Measurements from ENCODE around the gene POLD1.

POLD1 gene

DNA sequence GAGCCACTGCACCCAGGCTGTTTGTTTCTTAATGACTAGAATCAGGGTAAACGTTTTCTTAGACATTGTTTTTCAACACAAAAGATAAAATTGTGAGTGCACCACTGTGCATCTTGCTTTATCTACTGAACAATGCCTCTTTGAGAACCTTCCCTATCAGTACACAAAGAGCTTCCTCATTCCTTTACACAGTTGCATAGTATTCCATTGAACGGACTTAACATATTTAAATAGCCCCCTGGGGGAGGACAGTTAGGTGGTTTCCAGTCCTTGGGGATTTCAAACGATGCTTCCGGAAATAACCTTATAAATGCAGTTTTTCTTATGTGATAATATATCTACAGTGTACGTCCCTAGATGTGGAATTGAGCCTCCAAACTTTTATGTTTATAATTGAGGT is 8.6 kb downstream of the POLD1 start:
- DNase-seq = no peak

DNA sequence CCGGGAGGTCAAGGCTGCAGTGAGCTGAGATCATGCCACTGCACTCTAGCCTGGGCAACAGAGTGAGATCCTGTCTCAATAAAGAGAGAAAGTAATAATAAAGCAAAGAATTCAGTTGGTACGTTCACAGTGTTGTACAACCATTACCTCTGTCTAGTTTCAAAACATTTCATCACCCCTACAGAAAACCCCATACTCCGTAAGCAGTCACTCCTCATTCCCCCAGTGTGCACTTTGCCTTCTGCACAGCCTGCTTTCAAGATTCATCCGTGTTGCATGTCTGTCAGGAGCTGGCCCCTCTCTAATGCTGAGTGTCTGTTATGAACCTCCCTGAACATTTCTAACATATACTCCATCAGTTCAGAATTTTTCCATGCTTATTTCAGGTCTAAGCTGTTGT is 9.4 kb downstream of the POLD1 start:
- DNase-seq = no peak

DNA sequence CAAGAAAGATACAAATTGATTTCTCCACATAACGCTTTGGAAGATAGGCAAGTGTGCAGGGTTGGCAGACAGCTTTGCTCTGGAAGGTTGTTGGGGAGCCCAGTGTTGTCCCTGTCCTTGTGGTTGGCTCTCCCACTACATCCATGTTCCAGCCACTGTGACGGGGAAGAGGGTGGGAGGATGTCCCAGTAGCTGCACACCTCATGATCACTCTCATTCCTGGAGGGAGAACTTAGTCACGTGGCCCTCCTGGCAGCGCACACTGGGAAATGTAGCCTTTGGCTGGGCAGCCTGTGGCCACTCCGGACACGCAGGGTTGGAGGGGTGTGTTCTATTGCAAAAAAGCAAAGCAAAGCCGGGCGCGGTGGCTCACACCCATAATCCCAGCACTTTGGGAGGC is 9.9 kb downstream of the POLD1 start:
- no peak for DNase-seq

DNA sequence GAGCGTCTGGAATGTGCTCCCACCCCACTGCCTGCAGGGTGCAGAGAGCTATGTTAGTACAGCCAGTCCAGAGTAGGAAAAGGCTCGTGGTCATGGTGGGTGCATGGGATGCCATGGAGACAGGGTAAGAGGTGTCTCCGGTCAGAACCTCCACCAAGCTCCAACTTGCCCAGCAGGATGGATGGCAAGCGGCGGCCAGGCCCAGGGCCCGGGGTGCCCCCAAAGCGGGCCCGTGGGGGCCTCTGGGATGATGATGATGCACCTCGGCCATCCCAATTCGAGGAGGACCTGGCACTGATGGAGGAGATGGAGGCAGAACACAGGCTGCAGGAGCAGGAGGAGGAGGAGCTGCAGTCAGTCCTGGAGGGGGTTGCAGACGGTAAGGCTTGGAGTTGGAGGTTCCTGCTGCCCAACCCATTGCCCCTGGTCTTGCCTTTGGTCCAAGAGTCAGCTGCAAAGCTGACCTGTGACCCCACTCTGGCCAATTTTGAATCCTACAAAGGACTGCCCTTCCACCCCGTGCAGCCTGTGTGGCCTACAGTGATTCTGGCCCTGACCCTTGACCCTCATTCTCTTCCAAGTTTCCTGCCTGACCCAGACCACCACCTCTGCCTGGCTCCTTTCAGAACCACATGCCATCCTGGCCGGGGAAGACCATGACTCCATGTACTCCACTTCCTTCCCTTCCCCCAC is 14.7 kb downstream of the POLD1 start:
- no peak for DNase-seq

DNA sequence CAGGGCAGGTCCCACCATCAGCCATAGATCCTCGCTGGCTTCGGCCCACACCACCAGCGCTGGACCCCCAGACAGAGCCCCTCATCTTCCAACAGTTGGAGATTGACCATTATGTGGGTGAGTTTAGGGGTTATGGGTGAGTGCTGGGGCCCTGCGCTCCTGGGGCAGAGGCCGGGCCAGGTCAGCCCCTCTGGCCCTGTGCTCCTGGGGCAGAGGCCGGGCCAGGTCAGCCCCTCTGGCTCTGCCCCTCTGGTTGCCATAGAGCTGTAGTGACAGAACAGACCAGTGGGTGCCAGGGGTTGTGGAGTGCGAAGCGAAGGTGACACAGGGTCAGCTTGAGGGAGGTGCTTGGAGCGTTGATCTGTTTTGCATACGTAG is 15.2 kb downstream of the POLD1 start:
- no peak for DNase-seq

DNA sequence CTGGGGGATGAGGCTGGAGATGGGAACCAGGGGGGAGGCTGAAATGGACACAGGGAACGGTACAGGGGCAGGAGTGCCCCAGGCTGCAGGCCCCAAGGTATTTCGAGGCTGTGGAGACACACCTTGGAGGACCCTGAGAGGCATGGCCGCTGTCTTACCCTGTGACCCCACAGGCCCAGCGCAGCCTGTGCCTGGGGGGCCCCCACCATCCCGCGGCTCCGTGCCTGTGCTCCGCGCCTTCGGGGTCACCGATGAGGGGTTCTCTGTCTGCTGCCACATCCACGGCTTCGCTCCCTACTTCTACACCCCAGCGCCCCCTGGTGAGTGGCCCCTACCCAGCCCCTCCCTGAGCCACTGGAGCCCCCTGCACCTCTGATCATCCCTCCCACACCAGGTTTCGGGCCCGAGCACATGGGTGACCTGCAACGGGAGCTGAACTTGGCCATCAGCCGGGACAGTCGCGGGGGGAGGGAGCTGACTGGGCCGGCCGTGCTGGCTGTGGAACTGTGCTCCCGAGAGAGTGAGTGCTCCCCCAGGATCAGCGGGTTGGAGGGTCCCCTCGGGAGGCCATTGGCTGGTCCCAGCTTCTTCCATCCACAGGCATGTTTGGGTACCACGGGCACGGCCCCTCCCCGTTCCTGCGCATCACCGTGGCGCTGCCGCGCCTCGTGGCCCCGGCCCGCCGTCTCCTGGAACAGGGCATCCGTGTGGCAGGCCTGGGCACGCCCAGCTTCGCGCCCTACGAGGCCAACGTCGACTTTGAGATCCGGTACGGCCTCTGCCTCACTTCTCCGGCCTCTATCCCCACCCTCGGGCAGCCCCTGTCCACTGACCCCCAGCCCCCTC is 17.7 kb downstream of the POLD1 start:
- DNase-seq = no peak

DNA sequence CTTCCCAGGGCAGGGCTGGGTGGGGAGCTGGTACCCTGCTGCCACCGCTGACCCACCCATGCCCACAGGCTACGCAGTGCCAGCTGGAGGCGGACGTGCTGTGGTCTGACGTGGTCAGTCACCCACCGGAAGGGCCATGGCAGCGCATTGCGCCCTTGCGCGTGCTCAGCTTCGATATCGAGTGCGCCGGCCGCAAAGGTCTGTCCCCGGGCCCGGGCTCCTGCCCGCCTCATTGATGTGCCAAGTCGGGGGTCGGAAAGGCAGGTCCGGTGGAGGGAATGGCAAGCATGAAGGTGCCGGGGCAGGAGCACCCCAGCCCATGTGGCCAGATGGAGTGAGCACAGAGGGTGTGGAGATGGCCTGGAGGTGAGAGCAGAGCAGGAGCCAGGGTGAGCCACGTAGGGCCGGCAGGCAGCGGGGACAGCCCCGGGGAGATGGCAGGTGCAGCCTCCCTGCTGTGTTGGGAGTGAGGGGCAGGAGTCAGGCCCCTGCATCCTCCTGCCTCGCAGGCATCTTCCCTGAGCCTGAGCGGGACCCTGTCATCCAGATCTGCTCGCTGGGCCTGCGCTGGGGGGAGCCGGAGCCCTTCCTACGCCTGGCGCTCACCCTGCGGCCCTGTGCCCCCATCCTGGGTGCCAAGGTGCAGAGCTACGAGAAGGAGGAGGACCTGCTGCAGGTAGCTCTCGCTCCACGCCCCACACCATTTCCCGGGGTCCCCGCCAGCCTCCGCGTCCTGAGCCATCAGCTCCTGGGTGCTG is 18.6 kb downstream of the POLD1 start:
- DNase-seq = no peak

DNA sequence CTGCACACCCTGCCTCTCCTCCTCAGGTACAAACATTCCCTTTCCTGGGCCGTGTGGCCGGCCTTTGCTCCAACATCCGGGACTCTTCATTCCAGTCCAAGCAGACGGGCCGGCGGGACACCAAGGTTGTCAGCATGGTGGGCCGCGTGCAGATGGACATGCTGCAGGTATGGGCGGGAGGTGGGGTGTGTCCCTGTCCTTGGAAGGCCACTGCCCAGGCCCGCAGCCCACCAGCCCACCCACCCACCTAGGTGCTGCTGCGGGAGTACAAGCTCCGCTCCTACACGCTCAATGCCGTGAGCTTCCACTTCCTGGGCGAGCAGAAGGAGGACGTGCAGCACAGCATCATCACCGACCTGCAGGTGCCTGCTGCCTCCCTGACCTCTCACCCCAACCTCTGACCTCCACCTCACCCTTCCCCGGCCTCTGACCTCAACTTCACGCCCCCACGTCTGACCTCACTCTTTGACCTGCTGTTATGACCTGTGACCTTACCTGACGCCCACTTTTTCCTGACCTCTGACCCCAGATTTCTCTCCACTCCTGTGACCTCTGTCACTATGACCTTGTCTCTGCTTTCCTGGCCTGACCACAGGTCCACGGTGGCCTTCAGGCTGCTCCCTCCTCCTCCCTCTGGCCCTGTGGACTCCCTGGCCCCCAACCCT is 22.1 kb downstream of the POLD1 start:
- DNase-seq = no peak

DNA sequence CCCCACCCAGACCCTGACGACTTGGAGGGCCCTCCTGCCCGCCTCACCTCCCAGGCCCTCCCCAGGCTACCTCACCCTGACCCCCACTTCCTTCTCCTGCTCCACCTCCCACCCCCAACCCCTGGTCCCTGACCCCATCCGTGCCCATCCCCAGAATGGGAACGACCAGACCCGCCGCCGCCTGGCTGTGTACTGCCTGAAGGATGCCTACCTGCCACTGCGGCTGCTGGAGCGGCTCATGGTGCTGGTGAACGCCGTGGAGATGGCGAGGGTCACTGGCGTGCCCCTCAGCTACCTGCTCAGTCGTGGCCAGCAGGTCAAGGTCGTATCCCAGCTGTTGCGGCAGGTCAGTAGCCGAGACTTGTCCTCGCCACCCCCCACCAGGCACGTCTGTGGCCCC is 22.7 kb downstream of the POLD1 start:
- DNase-seq = no peak

DNA sequence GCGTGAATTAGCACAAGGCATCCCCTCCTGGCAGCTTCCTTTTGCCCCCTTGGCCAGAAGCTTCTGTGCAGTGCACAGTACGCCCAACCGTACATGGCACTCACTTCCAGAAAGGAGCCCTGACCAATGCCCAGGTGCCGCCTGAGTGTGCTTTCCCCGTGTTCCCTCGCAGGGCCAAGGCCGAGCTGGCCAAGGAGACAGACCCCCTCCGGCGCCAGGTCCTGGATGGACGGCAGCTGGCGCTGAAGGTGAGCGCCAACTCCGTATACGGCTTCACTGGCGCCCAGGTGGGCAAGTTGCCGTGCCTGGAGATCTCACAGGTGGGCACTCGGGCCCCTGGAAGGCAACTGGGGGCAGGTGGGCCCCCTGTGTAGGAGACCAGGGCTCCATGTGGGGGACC is 25.2 kb downstream of the POLD1 start:
- no peak for DNase-seq

DNA sequence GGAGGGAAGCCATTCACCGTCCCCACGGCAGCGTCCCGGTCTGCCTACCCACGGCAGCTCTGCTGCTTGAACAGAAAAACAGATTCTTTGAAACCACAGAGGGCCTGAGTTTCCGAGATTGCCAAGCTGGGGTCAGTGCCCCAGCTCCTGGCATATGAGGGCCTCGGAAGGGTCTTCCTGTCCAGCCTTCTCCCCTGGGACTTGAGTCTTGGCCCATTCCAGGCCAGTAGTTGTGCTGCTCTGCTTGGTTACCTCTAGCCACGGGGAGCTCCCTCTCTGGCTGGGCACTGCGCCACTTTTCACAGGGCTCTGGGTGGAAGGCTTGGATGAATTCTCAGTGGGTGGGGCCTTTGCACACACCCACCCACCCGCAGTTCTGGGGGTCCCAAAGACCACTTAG is 26.0 kb downstream of the POLD1 start:
- DNase-seq = no peak

GRCh38 chr19:50412419-50412818 is 28.3 kb downstream of the POLD1 start:
- no peak for DNase-seq

- no peak for DNase-seq
Observed at GRCh38 chr19:50413096-50413495, 28.9 kb downstream of the POLD1 start.

DNA sequence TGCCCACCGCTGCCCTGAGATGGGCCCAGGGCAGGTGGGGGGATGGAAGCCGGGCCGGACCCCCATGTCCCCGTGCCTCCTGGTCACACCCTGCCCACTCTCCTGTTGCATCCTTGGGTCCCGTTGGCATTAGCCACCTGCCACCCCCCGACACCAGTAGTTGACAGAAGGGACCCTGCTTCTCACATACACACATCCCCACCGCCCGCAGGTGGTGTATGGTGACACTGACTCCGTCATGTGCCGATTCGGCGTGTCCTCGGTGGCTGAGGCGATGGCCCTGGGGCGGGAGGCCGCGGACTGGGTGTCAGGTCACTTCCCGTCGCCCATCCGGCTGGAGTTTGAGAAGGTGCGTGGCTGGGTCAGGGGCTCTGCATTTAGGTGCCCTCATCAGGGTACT is 29.4 kb downstream of the POLD1 start:
- no peak for DNase-seq

DNA sequence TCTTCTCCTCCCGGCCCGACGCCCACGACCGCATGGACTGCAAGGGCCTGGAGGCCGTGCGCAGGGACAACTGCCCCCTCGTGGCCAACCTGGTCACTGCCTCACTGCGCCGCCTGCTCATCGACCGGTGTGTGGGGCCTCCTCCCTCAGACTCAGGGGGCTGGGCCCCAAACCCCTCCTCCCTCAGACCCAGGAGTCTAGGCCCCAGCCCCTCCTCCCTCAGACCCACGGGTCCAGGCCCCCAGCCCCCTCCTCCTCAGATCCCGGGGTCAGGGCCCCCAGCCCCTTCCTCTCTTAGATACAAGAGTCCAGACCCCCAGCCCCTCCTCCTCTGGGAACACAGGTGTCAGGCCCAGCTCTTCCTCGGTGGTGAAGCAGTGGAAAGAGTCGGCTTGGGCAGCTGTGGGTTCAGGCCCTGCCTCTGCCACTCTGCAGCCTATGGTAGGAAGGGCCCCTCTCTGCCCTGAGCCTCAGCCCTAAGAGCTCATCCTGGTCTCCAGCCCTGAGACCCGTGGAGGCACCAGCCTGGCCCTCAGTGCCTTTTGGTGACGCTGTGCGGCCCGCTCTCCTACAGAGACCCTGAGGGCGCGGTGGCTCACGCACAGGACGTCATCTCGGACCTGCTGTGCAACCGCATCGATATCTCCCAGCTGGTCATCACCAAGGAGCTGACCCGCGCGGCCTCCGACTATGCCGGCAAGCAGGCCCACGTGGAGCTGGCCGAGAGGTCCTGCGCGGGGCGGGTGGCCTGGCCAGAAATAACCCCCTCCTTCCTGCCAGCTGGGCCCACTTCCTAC is 30.9 kb downstream of the POLD1 start:
- DNase-seq = peak; percentile 73

GRCh38 chr19:50415661-50416033 is 31.5 kb downstream of the POLD1 start:
- DNase-seq = no peak

DNA sequence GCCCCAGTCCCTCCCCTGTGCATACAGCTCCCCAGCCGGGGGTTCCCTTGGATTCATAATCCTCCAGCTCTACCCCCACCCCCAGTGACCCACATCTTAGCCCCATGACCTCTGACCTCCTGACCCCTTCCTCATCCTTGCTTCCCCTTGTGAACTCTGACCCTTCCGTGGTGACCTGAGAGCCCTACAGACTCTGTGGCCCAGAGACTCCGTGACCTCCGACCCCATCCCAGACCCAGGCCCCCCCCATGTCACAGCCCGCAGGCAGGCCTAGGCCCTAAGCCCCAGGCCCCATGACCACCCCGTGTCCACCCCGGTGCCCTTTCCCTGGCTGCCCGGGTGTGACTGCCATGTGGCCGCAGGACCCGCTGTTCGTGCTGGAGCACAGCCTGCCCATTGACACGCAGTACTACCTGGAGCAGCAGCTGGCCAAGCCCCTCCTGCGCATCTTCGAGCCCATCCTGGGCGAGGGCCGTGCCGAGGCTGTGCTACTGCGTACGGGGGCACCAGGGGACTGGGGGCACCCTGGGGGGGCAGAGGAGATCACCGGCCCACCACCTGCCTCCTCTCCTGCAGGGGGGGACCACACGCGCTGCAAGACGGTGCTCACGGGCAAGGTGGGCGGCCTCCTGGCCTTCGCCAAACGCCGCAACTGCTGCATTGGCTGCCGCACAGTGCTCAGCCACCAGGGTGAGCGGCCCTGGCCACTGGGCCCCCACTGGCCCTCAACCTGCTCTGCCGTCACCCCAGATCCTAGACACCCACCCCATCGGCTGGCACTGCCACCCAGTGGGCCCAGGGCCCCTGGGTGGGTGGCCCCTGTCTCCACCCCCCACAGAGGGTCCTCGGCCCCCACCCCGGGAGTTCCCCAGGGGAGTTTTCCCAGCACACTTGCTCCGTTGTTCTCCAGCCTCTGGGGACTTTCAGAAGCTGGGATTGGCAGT is 32.2 kb downstream of the POLD1 start:
- no peak for DNase-seq

DNA sequence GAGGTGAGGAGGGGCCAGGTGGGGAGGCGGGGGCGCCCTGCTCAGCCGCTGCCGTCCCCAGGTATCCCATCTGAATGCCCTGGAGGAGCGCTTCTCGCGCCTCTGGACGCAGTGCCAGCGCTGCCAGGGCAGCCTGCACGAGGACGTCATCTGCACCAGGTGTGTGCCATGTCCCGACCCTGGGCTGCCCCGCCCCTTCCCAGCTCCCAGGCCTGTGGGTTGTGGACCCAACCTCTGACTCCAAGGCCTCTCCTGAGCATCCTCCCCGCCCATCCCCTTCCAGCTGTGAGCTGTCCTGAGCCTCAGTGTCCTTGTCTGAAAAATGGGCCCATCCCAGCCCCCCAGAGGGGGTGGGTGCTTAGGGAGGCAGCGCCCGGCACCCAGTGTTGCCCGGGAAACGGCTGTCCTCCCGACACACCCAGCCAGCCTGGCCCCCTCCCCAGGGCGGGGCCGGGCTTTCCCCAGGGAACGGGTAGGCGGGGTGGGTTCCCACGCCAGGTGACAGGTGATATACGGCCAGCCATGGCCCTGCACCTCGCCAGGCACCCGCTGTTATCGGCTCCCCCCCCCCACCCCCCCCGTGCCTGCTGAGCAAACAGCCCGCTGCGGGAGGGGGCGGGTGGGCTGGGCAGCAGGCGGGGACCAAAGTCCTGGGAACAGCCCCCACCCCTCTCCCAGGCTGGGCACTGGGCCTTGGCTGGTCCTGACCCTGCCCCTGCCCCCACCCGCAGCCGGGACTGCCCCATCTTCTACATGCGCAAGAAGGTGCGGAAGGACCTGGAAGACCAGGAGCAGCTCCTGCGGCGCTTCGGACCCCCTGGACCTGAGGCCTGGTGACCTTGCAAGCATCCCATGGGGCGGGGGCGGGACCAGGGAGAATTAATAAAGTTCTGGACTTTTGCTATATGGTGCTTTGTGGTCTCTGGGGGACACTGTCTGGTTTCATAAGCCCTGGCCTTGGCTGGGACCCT is 33.2 kb downstream of the POLD1 start:
- DNase-seq = no peak

- no peak for DNase-seq
Observed at GRCh38 chr19:50418176-50419021, 34.3 kb downstream of the POLD1 start, which contains the start of gene SPIB. Gene SPIB (plus strand): TSS chr19:50418938. CDS start chr19:50418963, 25 bp downstream.

Data from activated naive CD4-positive, alpha-beta T cell treated with anti-CD3 and anti-CD28 coated beads, Interleukin-2, amount 50 U/mL, for 16 hours (primary cell).